ENCODE data around the gene ZBTB34. TPM values are rescaled to one million over a fixed set of nuclear protein-coding genes. Genes with fewer than 3 reads are reported as not detected.
"Not testable (repeated sequence)": the region's sequence is repeated elsewhere in the genome, so short reads cannot be mapped to it uniquely, and the experiment has no call there.

Gene ZBTB34, protein sequence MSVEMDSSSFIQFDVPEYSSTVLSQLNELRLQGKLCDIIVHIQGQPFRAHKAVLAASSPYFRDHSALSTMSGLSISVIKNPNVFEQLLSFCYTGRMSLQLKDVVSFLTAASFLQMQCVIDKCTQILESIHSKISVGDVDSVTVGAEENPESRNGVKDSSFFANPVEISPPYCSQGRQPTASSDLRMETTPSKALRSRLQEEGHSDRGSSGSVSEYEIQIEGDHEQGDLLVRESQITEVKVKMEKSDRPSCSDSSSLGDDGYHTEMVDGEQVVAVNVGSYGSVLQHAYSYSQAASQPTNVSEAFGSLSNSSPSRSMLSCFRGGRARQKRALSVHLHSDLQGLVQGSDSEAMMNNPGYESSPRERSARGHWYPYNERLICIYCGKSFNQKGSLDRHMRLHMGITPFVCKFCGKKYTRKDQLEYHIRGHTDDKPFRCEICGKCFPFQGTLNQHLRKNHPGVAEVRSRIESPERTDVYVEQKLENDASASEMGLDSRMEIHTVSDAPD
- total RNA-seq = 10 to 100 TPM in 1 of 2 donors, 1 to 10 TPM in 1; 4.5 to 10.8 TPM

GRCh38 chr9:126860077-126860756 lies at the start of gene ZBTB34:
ZBTB34 (plus strand) TSS chr9:126860639; CDS start chr9:126879400, 18,761 bp downstream.
- Histone ChIP-seq H3K4me1 (replicated peaks) (peaks cover 10% of the 10 kb centered on the region), H3K27ac (peak within 1 kb of the TSS; percentile 93 to 94), H3K4me3 (peak within 1 kb of the TSS; percentile 91 to 96), H3K36me3 (no peaks in the 10 kb centered on the region), H3K9me3 (no peaks in the 10 kb centered on the region), H3K27me3 (replicated peaks; ENCODE audit: insufficient read depth) (no peaks in the 10 kb centered on the region)
- intact Hi-C loops (cut with DNase I) = loop anchor here (5.0 kb wide), 1 partner anchor 52 kb away; the partner anchor contains the start of gene RALGPS1
- 1% methylated on average over 31 of the region's 67 CpGs for WGBS
- DNase-seq (ENCODE audit: low spot score) = peak; percentile 39
- TF ChIP-seq POLR2AphosphoS5 (IDR thresholded peaks at IDR 0.05) (peak; percentile 40), POLR2A (IDR thresholded peaks at IDR 0.05) (no peak)
- TF ChIP-seq, protein P1, sequence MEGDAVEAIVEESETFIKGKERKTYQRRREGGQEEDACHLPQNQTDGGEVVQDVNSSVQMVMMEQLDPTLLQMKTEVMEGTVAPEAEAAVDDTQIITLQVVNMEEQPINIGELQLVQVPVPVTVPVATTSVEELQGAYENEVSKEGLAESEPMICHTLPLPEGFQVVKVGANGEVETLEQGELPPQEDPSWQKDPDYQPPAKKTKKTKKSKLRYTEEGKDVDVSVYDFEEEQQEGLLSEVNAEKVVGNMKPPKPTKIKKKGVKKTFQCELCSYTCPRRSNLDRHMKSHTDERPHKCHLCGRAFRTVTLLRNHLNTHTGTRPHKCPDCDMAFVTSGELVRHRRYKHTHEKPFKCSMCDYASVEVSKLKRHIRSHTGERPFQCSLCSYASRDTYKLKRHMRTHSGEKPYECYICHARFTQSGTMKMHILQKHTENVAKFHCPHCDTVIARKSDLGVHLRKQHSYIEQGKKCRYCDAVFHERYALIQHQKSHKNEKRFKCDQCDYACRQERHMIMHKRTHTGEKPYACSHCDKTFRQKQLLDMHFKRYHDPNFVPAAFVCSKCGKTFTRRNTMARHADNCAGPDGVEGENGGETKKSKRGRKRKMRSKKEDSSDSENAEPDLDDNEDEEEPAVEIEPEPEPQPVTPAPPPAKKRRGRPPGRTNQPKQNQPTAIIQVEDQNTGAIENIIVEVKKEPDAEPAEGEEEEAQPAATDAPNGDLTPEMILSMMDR (IDR thresholded peaks at IDR 0.05) = peak; percentile 98 to 100 (median 100)

DNA sequence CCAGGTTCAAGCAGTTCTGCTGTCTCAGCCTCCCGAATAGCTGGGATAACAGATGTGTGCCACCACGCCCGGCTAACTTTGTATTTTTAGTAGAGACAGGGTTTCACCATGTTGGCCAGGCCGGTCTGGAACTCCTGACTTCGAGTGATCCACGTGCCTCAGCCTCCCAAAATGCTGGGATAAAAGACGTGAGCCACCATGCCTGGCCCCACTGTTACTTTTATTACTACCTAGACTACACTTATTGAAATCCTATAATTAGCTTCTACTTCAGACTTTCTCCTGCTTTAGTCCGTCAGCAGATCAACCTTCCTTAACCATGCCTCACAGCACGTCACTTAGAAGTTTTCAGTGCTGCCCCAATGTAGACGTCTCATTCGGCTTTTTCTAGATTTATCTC lies 47.4 kb upstream of the ZBTB34 start:
- 95% methylated on average over 11 of the region's 11 CpGs for WGBS
- no peak overlapping the region for H3K4me3 ChIP-seq
- no peak for DNase-seq (ENCODE audit: low spot score)
- intact Hi-C loops (cut with DNase I) = no loop called here
- no peaks in the 10 kb centered on the region for H3K36me3 ChIP-seq
- H3K27ac ChIP-seq = no peak overlapping the region
- no peaks in the 10 kb centered on the region for H3K9me3 ChIP-seq
- H3K4me1 ChIP-seq (replicated peaks) = no peaks in the 10 kb centered on the region
- no peaks in the 10 kb centered on the region for H3K27me3 ChIP-seq (replicated peaks; ENCODE audit: insufficient read depth)
- TF ChIP-seq, protein P1 (IDR thresholded peaks at IDR 0.05) = no peak
- TF ChIP-seq POLR2A (IDR thresholded peaks at IDR 0.05) (no peak), POLR2AphosphoS5 (IDR thresholded peaks at IDR 0.05) (no peak)

- Histone ChIP-seq H3K36me3 (no peaks in the 10 kb centered on the region), H3K9me3 (no peaks in the 10 kb centered on the region), H3K27me3 (replicated peaks; ENCODE audit: insufficient read depth) (no peaks in the 10 kb centered on the region), H3K4me1 (replicated peaks) (no peaks in the 10 kb centered on the region), H3K4me3 (no peak overlapping the region), H3K27ac (no peak overlapping the region)
- DNase-seq (ENCODE audit: low spot score) = no peak
- no peak for TF ChIP-seq POLR2A (IDR thresholded peaks at IDR 0.05)
- intact Hi-C loops (cut with DNase I) = no loop called here
These were observed 46.3 kb upstream of the ZBTB34 start for GRCh38 chr9:126814091-126814490.

- H3K27me3 ChIP-seq (replicated peaks; ENCODE audit: insufficient read depth); intact Hi-C loops (cut with DNase I); H3K36me3 ChIP-seq; H3K27ac ChIP-seq; H3K4me1 ChIP-seq (replicated peaks); DNase-seq (ENCODE audit: low spot score); H3K4me3 ChIP-seq; H3K9me3 ChIP-seq: not testable (repeated sequence)
- WGBS = 97% methylated on average over 7 of the region's 7 CpGs
These were observed 42.8 kb upstream of the ZBTB34 start for GRCh38 chr9:126817615-126818014.

GRCh38 chr9:126818482-126818881 lies 42.0 kb upstream of the ZBTB34 start:
- Histone ChIP-seq H3K4me1 (replicated peaks) (no peaks in the 10 kb centered on the region), H3K9me3 (no peaks in the 10 kb centered on the region), H3K36me3 (no peaks in the 10 kb centered on the region), H3K4me3 (no peak overlapping the region), H3K27me3 (replicated peaks; ENCODE audit: insufficient read depth) (no peaks in the 10 kb centered on the region), H3K27ac (no peak overlapping the region)
- TF ChIP-seq POLR2AphosphoS5 (IDR thresholded peaks at IDR 0.05) (no peak), POLR2A (IDR thresholded peaks at IDR 0.05) (no peak)
- TF ChIP-seq, protein P1 (IDR thresholded peaks at IDR 0.05) = no peak
- DNase-seq (ENCODE audit: low spot score) = no peak
- WGBS = 94% methylated on average over 5 of the region's 5 CpGs
- intact Hi-C loops (cut with DNase I) = no loop called here

Measured in prostate gland (tissue), 2 donors.